ENCODE measurements around the gene UBC.

DNA sequence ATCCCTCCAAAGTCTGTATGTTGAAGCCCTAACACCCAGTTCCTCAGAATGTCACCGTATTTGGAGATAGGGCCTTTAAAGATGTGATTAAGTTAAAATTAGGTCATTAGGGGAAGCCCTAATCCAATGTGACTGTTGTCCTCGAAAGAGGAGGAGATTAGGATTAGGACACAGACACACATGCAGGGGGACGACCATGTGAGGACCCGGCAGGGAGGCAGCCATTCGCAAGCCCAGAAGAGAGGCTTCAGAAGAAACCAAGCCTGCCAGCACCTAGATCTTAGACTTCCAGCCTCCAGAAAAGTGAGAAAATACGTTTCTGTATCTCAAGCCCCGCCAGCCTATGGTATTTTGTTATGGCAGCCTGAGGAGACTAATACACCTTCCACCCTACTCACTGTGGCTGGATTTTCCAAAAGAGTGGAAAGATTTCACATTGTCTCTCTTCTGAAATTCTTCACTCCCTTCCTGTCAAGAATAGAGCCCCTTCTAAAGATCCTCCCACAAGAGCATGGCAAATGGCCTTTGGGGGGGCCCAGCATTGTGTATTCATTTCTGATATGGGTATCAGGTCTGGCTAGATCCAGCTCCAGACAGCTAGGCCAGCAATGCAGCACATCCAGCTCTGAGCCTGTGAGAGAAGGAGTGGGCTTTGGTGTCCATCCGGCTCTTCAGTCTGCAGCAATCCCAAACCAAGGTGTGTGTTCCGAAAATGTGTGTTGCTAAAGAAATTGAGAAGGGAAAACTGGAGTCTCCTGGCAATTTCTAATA, 15.4 kb upstream of the UBC start:
- TF ChIP-seq, protein P1, sequence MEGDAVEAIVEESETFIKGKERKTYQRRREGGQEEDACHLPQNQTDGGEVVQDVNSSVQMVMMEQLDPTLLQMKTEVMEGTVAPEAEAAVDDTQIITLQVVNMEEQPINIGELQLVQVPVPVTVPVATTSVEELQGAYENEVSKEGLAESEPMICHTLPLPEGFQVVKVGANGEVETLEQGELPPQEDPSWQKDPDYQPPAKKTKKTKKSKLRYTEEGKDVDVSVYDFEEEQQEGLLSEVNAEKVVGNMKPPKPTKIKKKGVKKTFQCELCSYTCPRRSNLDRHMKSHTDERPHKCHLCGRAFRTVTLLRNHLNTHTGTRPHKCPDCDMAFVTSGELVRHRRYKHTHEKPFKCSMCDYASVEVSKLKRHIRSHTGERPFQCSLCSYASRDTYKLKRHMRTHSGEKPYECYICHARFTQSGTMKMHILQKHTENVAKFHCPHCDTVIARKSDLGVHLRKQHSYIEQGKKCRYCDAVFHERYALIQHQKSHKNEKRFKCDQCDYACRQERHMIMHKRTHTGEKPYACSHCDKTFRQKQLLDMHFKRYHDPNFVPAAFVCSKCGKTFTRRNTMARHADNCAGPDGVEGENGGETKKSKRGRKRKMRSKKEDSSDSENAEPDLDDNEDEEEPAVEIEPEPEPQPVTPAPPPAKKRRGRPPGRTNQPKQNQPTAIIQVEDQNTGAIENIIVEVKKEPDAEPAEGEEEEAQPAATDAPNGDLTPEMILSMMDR (conservative IDR thresholded peaks at IDR 0.05), result no peak
- TF ChIP-seq EZH2 (IDR thresholded peaks at IDR 0.05; ENCODE audit: low read depth), result no peak
